Lower leg skin (tissue), 3 donors: ENCODE data around the gene FNDC3B.

Experiments
- POLR2A ChIP-seq, 2 donors: fragments of 450-650 bp; IDR thresholded peaks; one replicate each; pipeline ENCODE4 v1.6.1; 2016 to 2017; ENCODE audit warnings: antibody characterized with exemption in 2 of 2, mild to moderate bottlenecking in 1 of 2, moderate library complexity in 1 of 2
- TF ChIP-seq, protein P1 (sequence below), 3 donors: fragments of 450-650 bp; IDR thresholded peaks; one replicate each; pipeline ENCODE4 v1.5.1; 2016; ENCODE audit warnings: antibody characterized with exemption in 3 of 3, mild to moderate bottlenecking in 3 of 3, moderate library complexity in 2 of 3

GRCh38 chr3:172161133-172161789, 121.9 kb downstream of the FNDC3B start:
- TF ChIP-seq, protein P1, sequence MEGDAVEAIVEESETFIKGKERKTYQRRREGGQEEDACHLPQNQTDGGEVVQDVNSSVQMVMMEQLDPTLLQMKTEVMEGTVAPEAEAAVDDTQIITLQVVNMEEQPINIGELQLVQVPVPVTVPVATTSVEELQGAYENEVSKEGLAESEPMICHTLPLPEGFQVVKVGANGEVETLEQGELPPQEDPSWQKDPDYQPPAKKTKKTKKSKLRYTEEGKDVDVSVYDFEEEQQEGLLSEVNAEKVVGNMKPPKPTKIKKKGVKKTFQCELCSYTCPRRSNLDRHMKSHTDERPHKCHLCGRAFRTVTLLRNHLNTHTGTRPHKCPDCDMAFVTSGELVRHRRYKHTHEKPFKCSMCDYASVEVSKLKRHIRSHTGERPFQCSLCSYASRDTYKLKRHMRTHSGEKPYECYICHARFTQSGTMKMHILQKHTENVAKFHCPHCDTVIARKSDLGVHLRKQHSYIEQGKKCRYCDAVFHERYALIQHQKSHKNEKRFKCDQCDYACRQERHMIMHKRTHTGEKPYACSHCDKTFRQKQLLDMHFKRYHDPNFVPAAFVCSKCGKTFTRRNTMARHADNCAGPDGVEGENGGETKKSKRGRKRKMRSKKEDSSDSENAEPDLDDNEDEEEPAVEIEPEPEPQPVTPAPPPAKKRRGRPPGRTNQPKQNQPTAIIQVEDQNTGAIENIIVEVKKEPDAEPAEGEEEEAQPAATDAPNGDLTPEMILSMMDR (IDR thresholded peaks at IDR 0.05) = no peak
- TF ChIP-seq POLR2A (IDR thresholded peaks at IDR 0.05) = no peak
